HG02973 (cell line): ENCODE data around the gene DZIP1L.

Source experiments
- ATAC-seq: cut with Tn5 transposase; IDR thresholded peaks from one replicate; pipeline ENCODE4 v1.9.1; 2021; ENCODE audit warnings: moderate library complexity; ENCODE audit not compliant: unreplicated experiment

DZIP1L gene

DNA sequence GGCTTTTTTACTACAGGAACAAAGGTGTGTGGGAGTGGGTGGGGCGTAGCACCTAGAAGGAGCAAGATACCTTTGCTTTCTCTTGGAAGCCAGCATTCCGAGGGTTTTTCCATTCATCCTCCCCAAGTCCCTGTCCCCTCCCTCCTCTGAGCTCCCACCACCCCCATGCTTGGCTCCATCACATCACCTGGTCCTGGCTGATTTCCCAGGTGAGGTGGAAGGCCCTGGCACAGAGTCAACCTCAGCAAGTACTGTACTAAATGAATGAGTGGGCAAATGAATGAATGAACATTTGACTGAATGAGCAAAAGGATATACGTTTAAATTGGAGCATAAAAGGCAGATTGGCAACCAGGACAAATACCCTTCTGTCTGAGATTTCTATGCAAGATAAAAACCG is 45.4 kb downstream of the DZIP1L start:
- no peak for ATAC-seq

DNA sequence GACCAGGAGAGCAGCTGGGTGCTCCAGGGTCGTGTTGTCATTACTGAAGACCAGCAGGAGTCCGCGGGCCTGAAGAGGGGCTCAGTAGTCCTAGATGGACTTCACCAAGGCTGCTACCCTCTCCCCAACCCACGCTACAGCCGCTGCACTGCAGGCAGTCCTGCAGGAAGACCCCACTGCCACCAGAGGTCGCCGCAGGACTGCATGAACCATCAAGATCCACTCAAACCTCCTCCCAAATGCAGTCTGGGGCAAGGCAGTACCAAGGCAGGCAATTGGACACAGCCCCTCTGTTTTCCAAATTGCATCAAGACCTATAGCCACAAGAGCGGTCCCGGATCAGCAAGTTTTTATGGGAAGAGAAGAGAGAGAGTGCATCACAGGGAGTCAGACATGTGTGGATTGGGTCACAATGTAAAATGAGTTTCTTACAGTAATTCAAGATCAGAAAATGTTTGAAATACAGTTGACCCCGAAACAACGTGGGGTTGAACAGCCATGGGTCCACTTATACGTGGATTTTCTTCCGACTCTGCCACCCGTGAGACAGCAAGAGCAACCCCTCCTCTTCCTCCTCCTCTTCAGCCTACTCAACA is 46.7 kb downstream of the DZIP1L start:
- peak; percentile 57 for ATAC-seq

DNA sequence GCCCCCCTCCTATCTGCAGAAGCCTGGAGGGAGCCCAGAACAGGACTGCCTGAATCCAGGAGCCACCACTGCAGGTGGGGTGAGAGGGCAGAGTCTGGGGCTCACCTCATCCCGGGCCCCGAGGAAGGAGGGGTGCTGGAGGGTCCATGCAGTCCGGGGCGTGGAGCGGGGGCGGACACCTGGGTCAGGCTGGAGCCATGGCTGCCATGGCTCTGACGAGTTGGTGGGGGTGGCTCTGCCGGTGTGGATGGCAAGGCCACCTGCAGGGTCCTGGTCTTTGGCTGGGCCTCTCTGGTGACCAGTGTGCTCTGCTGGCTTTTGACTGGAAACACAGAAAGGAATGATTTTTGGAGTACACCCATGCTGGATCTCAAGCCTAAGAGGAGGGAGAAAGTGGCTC is 47.4 kb downstream of the DZIP1L start:
- ATAC-seq = no peak

DNA sequence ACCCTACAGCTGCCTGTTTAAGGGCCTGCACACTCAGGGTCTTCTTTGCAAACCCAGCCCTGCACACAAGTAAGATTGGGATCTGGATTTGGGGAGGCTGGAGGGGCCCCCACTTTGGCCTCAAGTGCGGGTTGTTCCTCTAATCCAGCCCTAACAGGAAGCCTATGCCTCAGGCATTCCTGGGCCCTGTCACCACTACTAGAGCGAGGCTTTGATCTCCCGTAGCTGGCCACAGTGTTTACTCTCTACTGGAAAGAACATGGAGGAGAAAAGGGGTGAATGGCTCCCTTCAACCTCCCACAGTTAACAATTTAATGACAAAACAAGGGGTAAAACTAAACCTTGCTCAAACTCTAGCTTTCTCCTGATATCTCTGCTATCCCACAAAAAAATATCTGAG is 48.4 kb downstream of the DZIP1L start:
- ATAC-seq = no peak

DNA sequence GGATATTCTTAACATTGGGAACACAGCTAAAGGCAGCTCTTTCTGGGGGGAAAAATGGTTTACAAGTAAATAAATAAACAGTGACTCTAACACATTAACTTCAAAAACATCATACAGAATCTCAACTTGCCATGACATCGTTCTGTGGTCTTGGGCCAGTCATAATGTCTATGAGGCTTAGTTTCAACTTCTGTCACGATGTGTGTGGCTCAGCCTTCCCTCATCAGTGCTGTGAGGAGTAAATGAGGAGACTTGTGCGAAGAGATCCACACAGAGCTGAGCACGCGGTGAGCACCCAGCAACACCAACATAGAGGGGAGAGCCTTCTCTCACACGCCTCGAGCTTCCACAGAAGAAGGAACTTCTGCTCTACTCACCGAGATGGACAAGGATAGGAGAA is 49.0 kb downstream of the DZIP1L start:
- ATAC-seq = peak; percentile 94

DNA sequence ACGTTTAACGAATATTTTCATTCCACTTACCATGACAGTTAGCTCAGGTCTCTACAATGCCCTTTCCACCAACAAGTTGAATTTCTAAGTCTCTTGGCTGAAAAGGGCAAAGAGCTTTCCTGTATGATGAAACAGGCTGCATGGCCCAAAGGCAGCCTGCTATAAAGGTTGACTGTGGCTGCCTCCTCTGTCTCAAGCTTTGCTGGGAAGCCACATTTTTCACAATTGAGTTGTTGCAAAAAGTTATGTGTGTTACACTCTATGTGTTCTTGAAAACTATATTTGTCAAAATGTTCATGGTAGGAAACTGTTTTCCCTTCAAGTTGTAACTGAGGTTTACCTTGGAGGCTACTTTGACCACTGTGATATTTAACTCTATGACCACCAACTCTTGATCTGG is 49.5 kb downstream of the DZIP1L start:
- peak; percentile 5 for ATAC-seq

DNA sequence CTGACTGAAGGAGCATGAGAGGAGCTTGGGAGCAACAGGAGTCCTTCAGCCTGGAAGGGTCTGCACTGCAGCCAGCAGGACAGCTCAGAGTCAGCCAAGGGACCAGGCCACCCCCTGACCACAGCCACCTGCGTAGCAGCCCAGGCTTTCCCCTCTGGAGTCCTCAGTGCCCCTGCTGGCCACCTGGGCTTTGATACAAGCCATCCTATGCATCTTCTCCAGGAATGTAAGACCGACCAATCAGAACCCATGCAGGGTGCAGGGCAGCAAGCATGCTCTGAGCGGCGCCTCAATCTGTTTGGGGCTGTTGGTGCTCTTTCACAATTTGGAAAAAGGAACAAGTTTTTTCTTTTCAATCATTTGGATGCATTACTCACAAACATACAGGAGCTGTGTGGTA is 52.0 kb downstream of the DZIP1L start:
- ATAC-seq = no peak

DNA sequence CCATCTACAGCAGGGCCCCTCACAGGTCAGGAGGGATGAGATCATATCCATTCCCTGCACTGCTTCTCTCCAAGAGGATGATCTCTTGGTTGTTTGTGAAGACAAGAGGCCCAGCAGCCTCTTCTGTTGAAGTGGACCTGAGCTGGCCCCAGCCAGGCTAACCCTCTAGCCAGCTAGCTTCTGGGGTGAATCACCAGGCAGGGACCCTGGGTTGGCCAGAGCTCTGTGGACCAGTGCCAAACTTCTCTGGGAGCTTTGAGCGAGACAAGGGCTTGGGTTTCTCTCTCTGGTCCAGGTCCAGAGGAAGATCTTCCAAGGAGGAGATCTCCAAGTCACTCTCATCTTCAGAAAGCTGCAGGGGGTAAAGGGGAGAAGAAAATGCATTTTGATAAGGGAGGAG is 52.8 kb downstream of the DZIP1L start:
- ATAC-seq = no peak

DNA sequence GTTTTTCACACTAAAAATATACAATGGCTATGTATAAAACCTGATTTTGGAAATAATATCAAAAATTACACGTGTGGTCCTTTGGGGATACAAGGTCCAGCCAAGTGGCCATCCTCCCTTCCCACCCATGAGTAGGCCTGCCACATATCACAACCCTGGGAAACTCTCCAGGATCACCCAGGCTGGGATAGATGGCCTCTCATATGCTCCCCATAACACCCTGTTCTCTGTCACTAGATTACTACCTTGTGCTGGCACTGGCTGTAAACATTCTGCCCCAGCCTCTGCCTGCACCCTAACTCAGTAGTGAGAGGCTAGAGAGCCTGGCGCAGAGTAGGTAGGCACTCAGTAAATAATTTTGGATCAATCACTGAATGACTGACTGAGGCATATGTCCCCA is 53.4 kb downstream of the DZIP1L start:
- no peak for ATAC-seq

DNA sequence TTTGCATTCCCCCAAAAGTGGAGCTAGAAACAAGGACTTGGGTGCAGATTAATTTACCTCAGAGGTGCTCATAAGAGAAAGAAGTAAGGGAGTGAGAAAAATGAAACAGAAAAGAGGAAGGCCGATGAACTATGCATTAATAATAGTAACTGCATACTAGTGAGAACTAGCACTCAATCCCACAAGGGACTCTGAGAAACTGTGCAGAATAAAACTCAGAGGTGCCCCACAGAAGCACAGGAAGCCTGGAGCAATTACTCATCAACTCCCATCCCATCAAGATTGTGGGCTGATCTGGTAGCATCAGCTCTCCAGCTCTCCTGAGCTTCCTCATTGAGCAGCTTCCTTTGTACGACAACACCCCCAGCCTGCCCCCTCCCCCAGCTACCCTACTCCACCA is 54.6 kb downstream of the DZIP1L start:
- ATAC-seq = peak; percentile 54

DNA sequence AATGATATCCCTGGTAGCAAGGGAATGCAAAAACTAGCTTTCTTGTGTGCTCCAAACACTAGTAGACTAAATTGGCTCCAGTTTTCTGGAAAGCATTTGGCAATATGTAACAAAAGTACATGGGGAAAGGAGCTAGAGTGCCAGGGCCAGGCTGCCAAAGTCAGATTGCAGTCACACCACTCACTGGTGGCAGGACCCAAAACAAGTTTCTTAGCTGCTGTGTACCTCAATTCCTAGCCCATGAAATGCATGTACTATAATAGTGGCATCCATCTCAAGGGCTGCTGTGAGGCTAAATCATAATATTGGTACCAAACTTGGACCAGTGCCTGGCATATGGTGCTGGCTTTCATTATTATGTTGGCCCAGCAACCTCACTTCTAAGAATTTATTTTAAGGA is 56.1 kb downstream of the DZIP1L start:
- no peak for ATAC-seq

DNA sequence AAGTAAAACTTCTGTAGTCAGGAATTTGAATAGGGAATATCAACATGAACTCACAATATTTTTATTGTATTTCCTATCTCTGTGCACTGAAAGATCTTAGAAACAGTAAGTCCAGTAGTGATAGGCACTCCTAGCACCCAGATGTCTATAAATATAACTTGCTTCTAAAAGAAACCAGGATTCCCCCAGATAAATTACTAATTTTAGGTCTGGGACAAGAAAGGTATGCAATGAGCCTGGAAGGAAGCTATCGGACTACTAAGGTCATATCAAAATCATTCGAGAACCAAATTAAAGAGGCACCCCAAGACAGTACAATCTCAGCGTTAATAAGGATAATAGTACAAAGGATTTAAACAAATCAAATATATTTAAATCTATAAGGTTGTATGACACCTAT is 58.0 kb downstream of the DZIP1L start:
- no peak for ATAC-seq

DNA sequence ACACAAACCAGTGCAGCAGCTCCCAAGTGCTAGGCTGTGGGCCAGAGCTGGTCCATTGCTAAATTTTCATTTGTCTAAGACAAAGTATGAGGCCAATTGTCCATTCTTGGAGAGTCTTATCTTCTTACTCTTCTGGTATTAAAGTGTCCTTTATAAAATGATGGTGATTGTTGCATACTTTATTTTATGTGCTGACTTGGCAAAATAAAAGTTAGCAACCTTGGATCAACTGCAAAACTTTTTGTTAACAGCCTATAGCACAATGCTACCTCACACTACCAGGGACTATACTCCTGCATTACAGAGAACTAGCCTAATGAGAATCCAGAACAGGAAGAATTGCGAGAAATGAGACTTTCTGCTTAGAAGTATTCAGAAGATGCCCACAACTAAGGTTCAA is 61.4 kb downstream of the DZIP1L start:
- ATAC-seq = no peak

DNA sequence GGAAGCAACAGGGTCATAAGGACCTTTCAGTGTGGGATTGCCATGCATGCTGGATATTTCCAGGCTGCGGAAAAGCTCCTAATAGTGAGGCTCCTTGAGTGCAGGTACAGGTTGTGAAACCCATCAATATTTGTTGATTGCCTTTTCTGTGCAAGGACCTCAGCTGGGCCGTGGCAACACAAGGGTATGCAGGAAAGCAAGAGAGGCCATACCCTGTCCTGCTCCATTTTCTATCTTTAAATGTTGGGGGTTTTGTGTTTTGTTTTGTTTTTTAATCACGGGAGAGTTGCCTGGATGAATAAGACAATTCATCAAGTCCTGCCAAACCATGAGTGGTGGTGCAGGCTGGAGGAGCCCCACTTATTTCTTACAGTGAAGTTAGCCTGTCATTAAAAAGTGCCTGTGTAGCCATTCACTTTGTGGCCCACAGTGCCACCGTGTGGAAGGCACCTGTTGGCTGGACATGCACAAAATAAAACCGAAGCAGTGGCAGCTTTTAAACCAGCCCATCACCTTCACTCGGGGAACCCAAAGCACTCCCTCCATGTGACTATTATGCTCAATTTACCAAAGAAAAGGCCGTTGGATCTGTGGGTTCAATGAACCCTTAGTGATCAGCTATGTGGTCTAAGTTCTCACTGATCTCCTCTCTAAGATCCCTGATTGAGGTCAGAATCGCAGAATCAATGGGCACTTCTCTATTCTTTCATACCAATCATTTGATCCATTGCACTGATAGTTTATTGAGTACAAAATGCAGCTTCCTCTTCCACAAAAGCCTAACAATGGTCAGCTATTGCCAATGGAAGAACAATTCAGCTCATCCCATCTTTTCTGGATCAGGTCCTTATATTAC is 63.2 kb downstream of the DZIP1L start:
- ATAC-seq = peak; percentile 81

DNA sequence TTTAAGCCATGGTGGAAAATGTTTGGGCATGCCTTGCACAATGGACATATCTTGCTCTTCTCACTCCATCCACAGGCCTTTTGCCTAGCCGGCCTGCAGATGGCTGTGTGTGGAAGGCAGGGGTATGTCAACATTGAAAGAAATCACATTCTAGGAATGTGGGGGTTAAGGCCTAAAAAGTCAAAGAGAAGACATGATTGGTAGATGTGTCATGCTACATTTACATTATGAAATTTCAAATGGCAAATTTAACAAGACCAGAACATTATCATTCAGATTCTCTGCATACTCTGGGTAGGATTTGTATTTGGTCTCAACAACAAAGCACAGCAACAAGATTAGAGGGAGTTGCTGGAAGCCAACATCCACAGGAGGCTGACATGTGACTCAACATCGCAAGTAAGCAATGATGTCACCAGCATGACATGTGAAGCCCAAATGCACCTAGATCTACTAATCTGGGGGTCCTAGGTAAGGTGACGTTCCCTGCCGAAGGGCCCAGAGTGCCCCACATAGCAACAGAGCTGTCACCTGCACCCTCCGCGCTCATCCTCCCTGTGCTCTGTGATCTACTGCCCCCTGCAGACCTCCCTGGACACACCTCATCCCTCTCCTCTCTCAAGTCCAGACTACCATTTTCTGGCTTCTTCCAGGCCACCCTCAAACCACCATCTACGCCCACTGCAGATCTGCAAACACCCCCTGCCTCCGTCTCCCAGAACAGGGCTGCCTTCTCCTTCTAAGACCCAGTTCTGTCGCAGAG is 66.1 kb downstream of the DZIP1L start:
- no peak for ATAC-seq

DNA sequence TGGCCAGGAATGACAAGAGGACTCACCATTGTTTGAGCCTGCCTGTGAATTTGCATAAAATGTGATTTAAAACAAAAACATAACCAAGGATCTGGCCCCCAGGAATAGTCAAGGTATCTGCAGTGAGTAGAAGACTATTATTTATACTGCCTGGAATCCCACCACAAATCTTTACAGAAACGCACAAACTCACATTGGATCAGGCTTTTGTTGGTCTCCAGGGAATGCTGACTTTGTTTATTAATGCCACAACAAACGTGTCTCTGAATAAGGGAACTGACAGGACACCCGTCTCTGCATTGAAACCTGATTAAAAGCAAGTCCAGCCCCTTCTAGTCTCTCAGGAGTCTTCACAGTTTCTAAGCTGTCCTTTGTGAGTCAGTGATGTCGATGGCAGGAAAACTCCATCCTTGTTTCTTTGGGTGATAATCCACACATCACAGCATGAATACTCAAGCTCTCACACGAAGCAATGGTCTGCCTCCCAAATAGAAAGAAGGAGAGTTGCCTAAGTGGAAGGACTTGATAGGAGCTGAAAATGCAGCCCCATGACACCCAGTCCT is 67.7 kb downstream of the DZIP1L start:
- no peak for ATAC-seq

DNA sequence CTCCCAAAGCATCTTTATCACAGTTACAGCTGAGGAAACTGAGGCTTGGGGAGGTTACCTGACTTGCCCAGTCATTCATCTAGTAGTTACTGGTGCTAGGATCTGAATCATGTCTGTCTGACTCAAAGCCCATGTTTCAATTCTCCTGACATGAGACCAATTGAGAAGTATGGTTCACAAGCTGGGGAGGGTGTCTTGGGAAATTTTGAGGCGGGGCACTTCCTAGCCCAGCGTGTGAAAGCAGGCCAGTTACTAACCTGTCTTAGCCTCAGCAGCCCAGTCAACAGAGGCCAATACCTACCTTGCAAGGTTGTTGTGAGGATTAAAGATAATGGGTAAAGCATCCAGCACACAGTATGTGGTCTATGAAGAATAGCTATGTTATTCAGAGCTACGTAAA is 68.5 kb downstream of the DZIP1L start:
- peak; percentile 62 for ATAC-seq

DNA sequence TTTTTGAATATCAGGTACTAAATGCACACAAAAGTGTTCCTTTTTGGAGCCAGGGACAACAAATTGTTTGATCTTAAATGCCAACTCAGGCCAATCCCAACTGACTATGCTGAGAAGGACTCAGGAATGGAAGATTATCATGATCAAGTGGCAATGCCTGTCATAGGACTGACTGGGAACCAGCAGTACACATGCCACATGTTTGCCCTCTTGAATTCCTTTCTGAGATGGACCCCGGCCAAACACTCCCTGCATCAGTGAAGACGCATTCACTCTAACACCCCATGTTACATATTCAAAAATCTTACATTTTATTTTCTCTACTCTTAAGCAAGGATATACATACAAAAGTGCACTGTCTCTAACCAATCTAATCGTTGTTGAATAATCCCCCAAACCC is 69.3 kb downstream of the DZIP1L start:
- no peak for ATAC-seq

DNA sequence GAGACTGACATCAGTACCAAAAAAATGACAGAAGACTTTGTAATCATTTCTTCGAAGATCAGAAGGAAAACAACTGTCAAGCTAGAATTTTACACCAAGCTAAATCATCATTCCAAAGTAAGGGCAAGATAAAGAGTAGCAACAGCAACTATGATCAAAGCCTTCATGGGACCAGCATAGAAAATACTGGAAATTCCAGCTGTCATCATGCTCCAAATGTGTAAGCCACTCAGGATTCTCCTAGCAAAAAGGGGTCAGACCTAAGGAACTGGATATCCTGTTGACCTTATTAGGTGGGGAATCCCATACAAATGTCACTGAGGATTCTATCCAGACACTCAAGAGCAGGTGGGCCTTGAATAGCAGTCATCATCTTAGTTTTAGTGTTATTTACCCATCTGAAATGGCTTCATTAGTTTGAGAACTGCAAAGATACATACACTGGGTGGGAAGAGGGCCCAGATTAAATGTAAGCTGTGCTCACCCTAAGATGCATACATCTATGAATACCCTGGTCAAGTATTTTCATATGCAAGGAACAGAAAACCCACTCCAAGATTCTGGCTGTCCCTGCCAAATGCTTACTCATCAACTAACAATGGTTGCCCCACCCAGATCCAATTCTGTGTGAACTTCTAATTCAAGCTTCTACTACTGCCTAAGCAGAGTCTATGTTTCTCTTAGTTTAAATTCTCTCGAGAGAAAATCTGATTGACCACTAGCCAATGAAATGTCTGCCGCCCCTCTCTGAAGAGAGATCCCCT is 72.0 kb downstream of the DZIP1L start:
- no peak for ATAC-seq

DNA sequence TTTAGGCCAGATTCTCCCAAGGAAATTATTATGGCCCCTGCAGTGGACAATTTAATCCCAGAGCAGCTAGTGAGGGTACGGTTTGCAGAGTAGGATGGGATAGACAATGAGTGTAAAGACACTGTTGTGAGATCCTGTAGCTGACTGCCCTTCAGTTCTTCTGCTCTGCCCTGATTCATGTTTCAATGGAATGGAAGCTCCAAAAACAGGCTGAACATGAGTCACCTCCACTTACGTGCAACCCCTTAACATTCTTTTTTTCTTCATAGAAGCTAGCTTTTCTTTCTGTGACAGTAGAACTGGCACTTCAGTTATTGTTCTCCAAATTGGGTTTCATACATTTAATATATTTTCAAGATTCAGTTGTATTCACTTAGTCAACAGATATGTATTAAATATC is 73.4 kb downstream of the DZIP1L start:
- ATAC-seq = no peak
